Caco-2 (cell line): ENCODE measurements around the gene TBX15. TPM values are rescaled to one million over a fixed set of nuclear protein-coding genes. Genes with fewer than 3 reads are reported as not detected.

Experiments
- BruUV-seq: library from RNA; stranded (reverse); fragments of 400-500 nt; replicated peaks from 2 replicates; lab custom pipeline; 2021; lab: Mats Ljungman, UMichigan
- CTCF ChIA-PET: fragments of 300-600 bp; sonication (Branson Sonifier 250); formaldehyde crosslinking; loops from one replicate; lab custom pipeline; 2022; ENCODE audit warnings: antibody characterized with exemption; lab: Charles Lee
- POLR2A ChIA-PET: fragments of 300-600 bp; sonication (Branson Sonifier 250); formaldehyde crosslinking; loops from one replicate; lab custom pipeline; 2022; ENCODE audit warnings: antibody characterized with exemption; lab: Charles Lee
- DNase-seq, 2 experiments: peaks; one replicate each; pipeline versions ENCODE4 v3.0.0 to v3.0.0-alpha.2; 2020 to 2022
- H3K27me3 ChIP-seq: replicated peaks from 2 replicates; pipeline ENCODE4 v1.6.0; 2011; ENCODE audit warnings: low read length; ENCODE audit not compliant: control insufficient read depth, insufficient read depth
- H3K36me3 ChIP-seq: 2 replicates; pipeline ENCODE4 v1.5.1; 2011; ENCODE audit warnings: low read length; ENCODE audit not compliant: control insufficient read depth, insufficient read depth
- H3K4me1 ChIP-seq: fragments of 250-450 bp; sonication (Bioruptor Pico); 2 replicates; pipeline ENCODE4 v1.5.1; 2020; ENCODE audit warnings: mild to moderate bottlenecking
- H3K4me3 ChIP-seq: 2 replicates; pipeline ENCODE4 v1.5.1; 2011; ENCODE audit warnings: low read depth, mild to moderate bottlenecking, control low read depth, low read length
- H3K9me3 ChIP-seq: fragments of 250-450 bp; sonication (Bioruptor Pico); 2 replicates; pipeline ENCODE4 v1.5.1; 2020; ENCODE audit warnings: mild to moderate bottlenecking, moderate library complexity
- H3K27ac Mint-ChIP-seq: one replicate; pipeline ENCODE4 v1.8.0; 2022; ENCODE audit warnings: mixed read lengths; ENCODE audit not compliant: unreplicated experiment
- H3K27me3 Mint-ChIP-seq: one replicate; pipeline ENCODE4 v1.8.0; 2022; ENCODE audit warnings: mixed read lengths; ENCODE audit not compliant: insufficient read depth, unreplicated experiment
- H3K36me3 Mint-ChIP-seq: one replicate; pipeline ENCODE4 v1.8.0; 2022; ENCODE audit warnings: mild to moderate bottlenecking, mixed read lengths; ENCODE audit not compliant: insufficient read depth, unreplicated experiment
- H3K4me1 Mint-ChIP-seq: one replicate; pipeline ENCODE4 v1.8.0; 2022; ENCODE audit warnings: low read depth, mixed read lengths; ENCODE audit not compliant: unreplicated experiment
- H3K4me3 Mint-ChIP-seq: one replicate; pipeline ENCODE4 v1.8.0; 2022; ENCODE audit warnings: mild to moderate bottlenecking, moderate library complexity, mixed read lengths; ENCODE audit not compliant: unreplicated experiment
- H3K9me3 Mint-ChIP-seq: one replicate; pipeline ENCODE4 v1.8.0; 2022; ENCODE audit warnings: mixed read lengths; ENCODE audit not compliant: unreplicated experiment
- intact Hi-C: fragments of 100-400 bp; cut with micrococcal nuclease; formaldehyde crosslinking; loops from one replicate; pipeline ENCODE4 v1.10.0; 2022; ENCODE audit not compliant: unreplicated experiment
- total RNA-seq: library from RNA; stranded (reverse); gene quantifications from 2 replicates; pipeline ENCODE4 v1.2.3, GENCODE V29; 2022
- TF ChIP-seq, protein P1 (sequence below), 2 experiments: fragments of 200-600 bp in 1 of 2; IDR thresholded peaks; 1 replicate in 1 of 2; 2 replicates in 1 of 2; pipeline versions ENCODE4 v1.5.1 to v1.8.0; 2011 to 2022; ENCODE audit warnings: antibody characterized with exemption in 1 of 2, control low read depth in 1 of 2, inconsistent platforms in 1 of 2, low read depth in 1 of 2, low read length in 1 of 2, mild to moderate bottlenecking in 1 of 2, moderate library complexity in 1 of 2; ENCODE audit not compliant: insufficient read depth in 1 of 2, severe bottlenecking in 1 of 2, unreplicated experiment in 1 of 2

Gene TBX15
- total RNA-seq, 1 experiment from 2014 or later: 0.11 TPM

DNA sequence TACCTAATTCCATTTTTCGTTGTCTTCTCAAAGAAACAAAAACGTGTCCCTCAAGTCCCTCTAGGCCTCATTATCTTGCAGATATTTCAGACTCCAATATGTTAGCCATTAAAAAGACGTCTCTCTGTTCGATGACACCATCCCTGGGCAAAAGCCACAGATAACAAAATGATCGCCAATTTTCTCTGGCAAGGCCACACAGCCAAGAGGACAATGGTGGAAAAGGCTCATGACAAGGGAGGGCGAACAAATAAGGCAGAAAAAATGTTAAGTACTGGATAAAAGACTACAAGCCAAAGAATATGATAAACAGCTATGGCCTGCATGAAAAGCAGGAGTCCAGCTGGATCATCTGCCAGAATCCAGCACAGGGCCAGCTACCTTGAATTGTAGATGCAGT lies 82.9 kb downstream of the TBX15 start:
- Histone ChIP-seq H3K4me1 (no peaks in the 10 kb centered on the region), H3K4me3 (no peak overlapping the region), H3K36me3 (no peaks in the 10 kb centered on the region), H3K27me3 (no peaks in the 10 kb centered on the region), H3K9me3 (no peaks in the 10 kb centered on the region)
- intact Hi-C loops: no loop called here
- Mint-ChIP-seq H3K4me1 (no peaks in the 10 kb centered on the region), H3K27me3 (peaks cover 4% of the 10 kb centered on the region), H3K27ac (no peak overlapping the region), H3K36me3 (no peaks in the 10 kb centered on the region), H3K4me3 (no peak overlapping the region), H3K9me3 (no peaks in the 10 kb centered on the region)
- ChIA-PET CTCF (no interaction called here), POLR2A (no interaction called here)
- no peak for DNase-seq
- no TSS peak for BruUV-seq
- TF ChIP-seq, protein P1, sequence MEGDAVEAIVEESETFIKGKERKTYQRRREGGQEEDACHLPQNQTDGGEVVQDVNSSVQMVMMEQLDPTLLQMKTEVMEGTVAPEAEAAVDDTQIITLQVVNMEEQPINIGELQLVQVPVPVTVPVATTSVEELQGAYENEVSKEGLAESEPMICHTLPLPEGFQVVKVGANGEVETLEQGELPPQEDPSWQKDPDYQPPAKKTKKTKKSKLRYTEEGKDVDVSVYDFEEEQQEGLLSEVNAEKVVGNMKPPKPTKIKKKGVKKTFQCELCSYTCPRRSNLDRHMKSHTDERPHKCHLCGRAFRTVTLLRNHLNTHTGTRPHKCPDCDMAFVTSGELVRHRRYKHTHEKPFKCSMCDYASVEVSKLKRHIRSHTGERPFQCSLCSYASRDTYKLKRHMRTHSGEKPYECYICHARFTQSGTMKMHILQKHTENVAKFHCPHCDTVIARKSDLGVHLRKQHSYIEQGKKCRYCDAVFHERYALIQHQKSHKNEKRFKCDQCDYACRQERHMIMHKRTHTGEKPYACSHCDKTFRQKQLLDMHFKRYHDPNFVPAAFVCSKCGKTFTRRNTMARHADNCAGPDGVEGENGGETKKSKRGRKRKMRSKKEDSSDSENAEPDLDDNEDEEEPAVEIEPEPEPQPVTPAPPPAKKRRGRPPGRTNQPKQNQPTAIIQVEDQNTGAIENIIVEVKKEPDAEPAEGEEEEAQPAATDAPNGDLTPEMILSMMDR (IDR thresholded peaks at IDR 0.05; ENCODE audit: insufficient read depth in 1 of 2, low read depth in 1 of 2, low read length in 1 of 2, severe bottlenecking in 1 of 2, unreplicated experiment in 1 of 2): no peak

DNA sequence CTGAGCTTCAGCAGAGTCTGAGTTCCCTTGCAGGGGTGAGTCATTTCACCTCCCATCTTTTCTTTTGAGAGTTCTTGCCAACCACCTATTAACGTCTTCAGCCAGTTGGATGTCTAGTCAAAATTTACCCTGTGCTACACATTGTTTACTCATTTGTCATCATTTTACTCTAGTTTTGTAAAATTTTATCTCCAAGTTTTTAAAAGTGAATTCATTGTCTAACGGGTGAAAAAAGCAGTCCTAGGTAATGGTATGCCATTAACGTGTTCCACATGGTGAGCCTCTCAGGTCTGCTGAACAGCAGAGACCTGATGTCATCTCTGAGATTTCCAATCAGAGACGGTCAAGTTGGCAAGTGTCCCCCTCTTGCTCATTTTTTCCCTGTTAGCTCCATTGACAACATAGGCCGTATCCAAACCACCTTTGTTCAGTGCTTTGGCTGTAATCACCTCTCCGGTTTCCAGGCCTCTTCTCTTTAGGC lies 85.4 kb downstream of the TBX15 start:
- no TSS peak for BruUV-seq
- Mint-ChIP-seq H3K36me3 (no peaks in the 10 kb centered on the region), H3K4me1 (no peaks in the 10 kb centered on the region), H3K9me3 (no peaks in the 10 kb centered on the region), H3K27ac (no peak overlapping the region), H3K4me3 (no peak overlapping the region), H3K27me3 (no peaks in the 10 kb centered on the region)
- POLR2A ChIA-PET: interaction anchor here (0.6 kb wide), 1 partner anchor 363 kb away, joined by 4 read pairs; no protein-coding TSS in a partner anchor
- Histone ChIP-seq H3K27me3 (no peaks in the 10 kb centered on the region), H3K36me3 (no peaks in the 10 kb centered on the region), H3K4me1 (no peaks in the 10 kb centered on the region), H3K4me3 (no peak overlapping the region), H3K9me3 (no peaks in the 10 kb centered on the region)
- CTCF ChIA-PET: no interaction called here
- DNase-seq: no peak
- TF ChIP-seq, protein P1 (IDR thresholded peaks at IDR 0.05; ENCODE audit: insufficient read depth in 1 of 2, low read depth in 1 of 2, low read length in 1 of 2, severe bottlenecking in 1 of 2, unreplicated experiment in 1 of 2): no peak
- intact Hi-C loops: no loop called here

DNA sequence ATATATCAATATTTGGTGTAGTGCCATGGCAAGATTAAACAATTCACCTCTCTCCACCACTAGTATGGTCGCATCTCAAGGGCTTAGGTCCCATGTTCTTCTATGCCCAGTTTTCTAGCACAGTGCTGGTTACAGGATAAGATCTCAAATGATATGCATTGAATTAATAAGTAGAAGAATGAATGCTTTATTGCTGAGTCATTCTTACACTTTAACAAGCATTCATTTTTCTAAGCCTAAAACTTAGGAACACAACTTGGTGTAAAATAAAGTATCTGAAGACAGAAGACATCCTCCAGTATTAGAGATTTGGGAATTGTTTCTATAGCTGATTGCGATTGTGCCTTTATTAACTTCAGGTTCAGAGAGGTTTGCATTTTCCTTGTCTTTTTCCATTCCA lies 85.8 kb downstream of the TBX15 start:
- Mint-ChIP-seq H3K36me3 (no peaks in the 10 kb centered on the region), H3K27ac (no peak overlapping the region), H3K9me3 (no peaks in the 10 kb centered on the region), H3K4me1 (no peaks in the 10 kb centered on the region), H3K4me3 (no peak overlapping the region), H3K27me3 (no peaks in the 10 kb centered on the region)
- TF ChIP-seq, protein P1 (IDR thresholded peaks at IDR 0.05; ENCODE audit: insufficient read depth in 1 of 2, low read depth in 1 of 2, low read length in 1 of 2, severe bottlenecking in 1 of 2, unreplicated experiment in 1 of 2): no peak
- no peak overlapping the region for H3K4me3 ChIP-seq
- POLR2A ChIA-PET: interaction anchor here (0.6 kb wide), 1 partner anchor 363 kb away, joined by 4 read pairs; no protein-coding TSS in a partner anchor
- H3K36me3 ChIP-seq: no peaks in the 10 kb centered on the region
- DNase-seq: no peak
- intact Hi-C loops: no loop called here
- no TSS peak for BruUV-seq
- no peaks in the 10 kb centered on the region for H3K27me3 ChIP-seq
- H3K4me1 ChIP-seq: no peaks in the 10 kb centered on the region
- H3K9me3 ChIP-seq: no peaks in the 10 kb centered on the region
- CTCF ChIA-PET: no interaction called here
